Measurements from ENCODE around the gene GPN1.
"Not testable (repeated sequence)": the region's sequence is repeated elsewhere in the genome, so short reads cannot be mapped to it uniquely, and the experiment has no call there.

The GPN1 gene

DNA sequence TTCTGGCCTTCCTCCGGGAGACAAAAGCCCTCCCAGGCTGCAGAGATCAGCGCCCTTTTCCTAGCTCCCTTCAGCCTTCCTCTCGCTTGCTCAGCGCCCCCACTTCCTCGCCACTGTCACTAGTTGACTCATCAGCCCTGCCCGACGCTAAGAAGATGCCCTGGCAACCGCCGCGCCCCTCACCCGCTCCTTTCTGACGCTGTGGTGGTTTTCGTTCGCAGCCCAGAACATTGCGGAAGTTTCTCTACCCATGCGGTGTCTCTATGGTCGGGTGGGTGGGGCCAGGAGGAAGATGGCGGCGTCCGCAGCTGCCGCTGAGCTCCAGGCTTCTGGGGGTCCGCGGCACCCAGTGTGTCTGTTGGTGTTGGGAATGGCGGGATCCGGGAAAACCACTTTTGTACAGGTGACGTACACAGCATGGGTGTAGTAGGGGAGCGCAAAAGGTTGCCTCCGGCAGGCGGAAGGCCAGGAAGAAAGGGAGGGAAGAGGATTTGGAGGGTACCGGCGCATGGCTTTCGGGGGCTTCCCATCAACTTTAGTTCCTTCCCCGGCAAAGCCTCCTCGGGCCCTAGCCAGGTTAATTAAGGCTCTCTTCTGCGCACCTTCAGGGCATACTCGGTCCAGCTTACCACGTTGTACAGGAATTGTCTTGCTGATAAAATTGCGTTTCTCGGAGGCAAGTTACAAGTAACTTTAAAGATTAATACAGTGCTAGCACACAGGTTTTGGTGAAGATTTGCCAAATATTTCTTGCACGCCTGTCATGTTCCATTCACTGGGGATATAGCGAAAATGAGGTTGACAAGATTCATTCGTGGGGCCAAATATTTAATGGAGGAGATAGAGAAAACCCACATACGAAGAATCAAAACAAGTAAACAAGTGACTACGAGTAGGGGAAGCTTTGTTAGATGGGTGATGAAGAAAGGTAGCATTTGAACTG, at the start of gene GPN1, which contains the start of gene CCDC121:
TSS of gene GPN1 (plus strand) at position 284 of the 943 bp plus-strand sequence. CDS start at position 293, 9 bp downstream.
TSS of gene CCDC121 (minus strand) at position 246 of the 943 bp plus-strand sequence. CDS start 1,213 bp downstream, outside the sequence.
- ATAC-seq = peak; percentile 99 to 100

DNA sequence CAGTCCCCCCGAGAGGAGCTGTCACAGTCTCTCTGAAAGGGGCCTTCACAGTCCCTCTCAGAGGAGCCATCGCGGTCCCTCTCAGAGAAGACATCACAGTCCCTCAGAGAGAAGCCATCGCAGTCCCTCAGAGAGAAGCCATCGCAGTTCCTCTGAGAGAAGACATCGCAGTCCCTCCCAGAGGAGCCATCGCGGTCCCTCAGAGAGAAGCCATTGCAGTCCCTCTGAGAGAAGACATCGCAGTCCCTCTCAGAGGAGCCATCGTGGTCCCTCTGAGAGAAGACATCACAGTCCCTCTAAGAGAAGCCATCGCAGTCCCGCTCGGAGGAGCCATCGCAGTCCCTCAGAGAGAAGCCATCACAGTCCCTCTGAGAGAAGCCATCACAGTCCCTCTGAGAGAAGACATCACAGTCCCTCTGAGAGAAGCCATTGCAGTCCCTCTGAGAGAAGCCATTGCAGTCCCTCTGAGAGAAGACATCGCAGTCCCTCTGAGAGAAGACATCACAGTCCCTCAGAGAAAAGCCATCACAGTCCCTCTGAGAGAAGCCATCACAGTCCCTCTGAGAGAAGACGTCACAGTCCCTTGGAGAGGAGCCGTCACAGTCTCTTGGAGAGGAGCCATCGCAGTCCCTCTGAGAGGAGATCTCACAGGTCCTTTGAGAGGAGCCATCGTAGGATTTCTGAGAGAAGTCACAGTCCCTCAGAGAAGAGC, 47.3 kb upstream of the GPN1 start:
- no peak for ATAC-seq

DNA sequence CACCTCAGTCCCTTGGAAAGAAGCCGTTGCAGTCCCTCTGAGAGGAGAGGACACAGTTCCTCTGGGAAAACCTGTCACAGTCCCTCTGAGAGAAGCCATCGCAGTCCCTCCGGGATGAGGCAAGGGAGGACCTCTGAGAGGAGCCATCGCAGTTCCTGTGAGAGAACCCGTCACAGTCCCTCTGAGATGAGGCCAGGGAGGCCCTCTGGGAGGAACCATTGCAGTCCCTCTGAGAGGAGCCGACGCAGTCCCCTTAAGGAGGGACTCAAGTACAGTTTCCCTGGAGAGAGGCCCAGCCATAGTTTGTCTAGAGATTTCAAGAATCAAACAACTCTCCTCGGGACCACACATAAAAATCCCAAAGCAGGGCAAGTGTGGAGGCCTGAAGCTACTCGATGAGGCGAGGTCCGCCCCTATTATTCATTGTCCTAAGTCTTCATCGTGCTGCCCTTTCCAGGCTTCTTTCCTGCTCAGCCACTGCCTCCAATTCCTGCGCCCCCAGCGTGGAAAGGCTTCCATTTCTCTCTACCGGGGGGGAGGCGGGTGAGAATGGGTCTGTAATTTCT, 46.6 kb upstream of the GPN1 start:
- ATAC-seq = no peak

DNA sequence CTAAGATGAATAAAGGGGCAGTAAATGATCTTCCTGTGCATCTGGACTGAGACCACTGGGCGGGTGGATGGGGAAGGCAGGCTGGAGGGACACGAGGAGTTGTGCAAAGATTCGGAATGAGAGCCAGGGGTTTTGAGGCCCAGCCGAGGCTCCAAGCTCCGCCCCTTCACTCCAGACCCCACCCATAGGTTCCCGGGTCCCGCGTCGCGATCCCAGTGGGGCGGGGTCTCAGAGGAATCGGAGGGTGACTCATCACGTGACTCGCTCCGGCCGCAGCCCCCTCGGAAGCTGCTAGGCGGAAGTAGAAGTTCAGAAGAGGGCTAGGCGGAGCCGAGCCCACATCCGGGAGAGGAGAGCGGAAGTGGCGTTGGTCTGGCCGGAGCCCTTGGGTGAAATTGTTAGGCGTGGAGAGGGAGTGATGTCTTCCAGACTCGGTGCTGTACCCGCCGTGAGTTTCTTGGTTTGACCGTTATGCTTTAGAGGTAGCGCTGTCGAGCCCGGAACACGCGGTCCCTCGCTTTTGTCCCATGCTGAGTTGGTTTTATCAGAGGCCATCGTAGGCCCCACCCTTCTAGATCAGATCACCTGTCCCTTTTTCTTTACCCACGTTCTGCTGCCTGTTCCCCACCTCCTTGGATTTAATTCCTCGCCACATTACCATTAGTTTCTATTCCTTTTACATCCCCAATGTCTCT, 46.0 kb upstream of the GPN1 start, which contains the start of gene ZNF512:
TSS of gene ZNF512 (plus strand) at position 348 of the 695 bp plus-strand sequence. CDS start at position 419, 71 bp downstream.
- peak; percentile 94 to 96 for ATAC-seq

DNA sequence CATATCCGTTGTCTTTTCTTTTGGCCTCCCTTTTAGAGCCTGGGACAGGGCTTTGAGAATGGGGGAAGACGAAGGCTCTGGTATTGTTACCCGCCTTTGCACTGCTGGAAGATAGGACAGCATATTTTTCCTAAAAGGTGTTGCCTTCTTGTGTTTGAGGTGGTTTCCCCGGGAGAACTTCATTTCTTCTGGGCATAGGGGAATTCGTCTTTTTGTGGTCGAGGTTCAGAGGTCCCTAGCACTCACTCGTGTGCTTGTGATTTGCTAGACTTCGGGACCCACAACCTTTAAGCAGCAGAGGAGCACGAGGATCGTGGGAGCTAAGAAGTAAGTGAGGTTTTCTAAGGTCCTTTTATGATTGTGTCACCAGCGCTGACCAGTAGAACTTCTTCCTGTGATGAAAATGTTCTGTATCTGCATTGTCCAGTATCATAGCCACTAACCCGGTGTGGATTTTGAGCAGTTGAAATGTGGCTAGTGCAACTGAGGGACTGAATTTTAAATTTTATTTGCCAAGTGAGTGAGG, 45.4 kb upstream of the GPN1 start:
- no peak for ATAC-seq

DNA sequence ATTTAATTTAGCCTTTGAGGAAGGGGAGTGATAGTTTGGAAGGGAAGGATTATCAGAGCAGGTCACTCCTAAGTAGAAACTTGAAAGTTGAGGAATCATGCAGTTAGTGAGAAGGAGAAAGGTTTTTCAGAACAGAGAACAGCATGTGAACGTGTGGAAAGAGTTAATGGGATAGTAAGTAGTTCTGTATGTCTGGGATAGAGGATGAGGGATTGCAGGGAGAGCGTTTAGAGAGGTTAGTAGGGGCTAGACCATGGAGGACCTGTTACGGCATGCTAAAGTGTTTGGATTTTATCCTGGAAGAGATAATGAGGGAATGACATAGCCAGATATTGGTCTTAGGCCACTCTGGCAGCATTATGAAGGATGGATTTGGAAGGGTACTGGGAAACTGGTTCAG, 44.3 kb upstream of the GPN1 start:
- ATAC-seq = no peak

DNA sequence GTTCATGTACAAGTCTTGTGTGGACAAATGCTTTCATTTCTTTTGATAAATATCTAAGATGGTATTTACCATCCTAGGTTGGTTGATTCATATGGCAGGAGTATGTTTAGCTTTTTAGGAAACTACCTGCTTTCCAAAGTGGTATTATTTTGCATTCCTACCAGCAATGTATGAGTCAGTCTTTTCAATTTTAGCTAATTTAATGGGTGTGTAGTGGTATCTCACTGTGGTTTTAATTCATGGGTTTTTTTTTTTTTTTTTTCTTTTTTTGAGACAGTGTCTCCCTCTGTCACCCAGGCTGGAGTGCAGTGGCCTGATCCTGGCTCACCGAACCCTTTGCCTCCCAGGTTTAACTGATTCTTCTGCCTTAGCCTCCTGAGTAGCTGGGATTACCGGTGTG, 41.8 kb upstream of the GPN1 start:
- ATAC-seq = peak in 1 of 2 donors; percentile 22

DNA sequence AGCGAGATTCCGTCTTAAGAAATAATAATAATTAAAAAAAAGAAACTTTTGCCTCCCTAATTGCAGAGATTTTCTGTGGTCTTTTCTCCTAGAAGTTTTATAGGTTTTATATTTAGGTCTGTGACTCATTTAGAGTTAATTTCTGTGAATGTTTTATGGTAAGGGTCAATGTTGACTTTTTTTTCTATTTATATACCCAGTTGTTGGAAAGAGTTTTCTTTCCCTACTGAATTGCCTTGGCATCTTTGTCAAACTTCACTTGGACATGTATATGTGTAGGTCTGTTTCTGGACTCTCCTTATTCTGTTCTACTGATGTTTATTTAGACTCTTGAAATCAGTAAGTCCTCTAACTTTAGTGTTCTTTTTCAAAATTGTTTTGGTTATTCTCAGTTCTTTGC, 40.5 kb upstream of the GPN1 start:
- no peak for ATAC-seq

DNA sequence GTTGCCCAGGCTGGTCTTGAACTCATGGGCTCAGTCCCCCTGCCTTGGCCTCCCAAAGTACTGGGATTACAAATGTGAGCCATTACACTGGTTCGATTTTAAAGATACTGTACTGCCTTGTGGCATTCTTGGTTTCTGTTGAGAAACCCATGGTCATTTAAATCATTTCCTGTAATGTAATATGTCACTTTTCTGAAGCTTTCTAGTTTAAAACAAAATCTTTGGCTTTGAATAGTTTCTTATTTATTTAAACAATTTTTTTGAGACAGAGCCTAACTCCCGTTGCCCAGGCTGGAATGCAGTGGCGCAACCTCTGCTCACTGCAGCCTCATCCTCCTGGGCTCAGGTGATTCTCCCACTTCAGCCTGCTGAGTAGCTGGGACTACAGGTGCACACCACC, 37.1 kb upstream of the GPN1 start:
- no peak for ATAC-seq

DNA sequence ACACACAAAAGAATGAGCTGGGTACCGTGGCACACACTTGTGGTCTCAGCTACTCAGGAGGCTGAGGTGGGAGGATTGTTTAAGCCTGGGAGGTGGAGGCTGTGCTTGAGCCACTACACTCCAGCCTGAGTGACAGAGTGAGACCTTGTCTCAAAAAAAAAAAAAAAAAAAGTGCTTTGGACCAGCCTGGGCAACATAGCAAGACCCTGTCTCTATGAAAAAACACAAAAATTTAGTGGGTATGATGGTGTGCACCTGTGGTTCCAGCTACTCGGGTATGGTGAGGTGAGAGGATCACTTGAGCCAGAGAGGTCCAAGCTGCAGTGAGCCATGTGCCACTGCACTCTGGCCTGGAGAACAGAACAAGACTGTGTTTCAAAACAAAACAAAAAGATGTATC, 35.6 kb upstream of the GPN1 start:
- ATAC-seq = no peak

DNA sequence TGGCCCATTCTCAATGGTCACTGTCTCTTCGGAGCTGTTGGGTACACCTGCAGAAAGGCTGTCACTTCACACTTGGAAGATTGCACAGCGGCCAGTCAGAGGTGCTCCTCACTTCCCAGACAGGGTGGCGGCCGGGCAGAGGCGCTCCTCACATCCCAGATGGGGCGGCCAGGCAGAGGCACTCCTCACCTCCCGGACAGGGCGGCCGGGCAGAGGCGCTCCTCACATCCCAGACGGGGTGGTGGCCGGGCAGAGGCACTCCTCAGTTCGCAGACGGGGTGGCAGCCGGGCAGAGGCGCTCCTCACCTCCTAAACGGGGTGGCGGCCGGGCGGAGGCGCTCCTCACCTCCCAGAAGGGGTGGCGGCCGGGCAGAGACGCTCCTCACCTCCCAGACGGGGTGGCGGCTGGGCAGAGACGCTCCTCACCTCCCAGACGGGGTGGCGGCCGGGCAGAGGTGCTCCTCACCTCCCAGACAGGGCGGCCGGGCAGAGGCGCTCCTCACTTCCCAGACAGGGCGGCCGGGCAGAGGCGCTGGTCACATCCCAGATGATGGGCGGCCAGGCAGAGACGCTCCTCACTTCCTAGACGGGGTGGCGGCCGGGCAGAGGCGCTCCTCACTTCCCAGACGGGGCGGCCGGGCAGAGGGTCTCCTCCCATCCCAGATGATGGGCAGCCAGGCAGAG, 34.7 kb upstream of the GPN1 start:
- ATAC-seq = not testable (repeated sequence)

DNA sequence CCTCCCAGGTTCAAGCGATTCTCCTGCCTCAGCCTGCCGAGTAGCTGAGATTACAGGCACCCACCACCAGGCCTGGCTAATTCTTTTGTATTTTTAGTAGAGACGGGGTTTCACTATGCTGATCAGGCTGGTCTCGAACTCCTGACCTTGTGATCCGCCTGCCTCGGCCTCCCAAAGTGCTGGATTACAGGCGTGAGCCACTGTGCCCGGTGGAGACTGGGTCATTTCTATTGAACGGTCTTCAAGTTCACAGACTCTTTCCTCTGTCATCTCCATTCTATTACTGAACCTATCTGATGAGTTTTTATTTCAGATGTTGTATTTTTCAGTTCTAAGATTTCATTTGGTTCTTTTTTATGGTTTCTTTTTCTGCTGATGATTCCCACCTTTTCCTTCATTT, 33.4 kb upstream of the GPN1 start:
- not testable (repeated sequence) for ATAC-seq

DNA sequence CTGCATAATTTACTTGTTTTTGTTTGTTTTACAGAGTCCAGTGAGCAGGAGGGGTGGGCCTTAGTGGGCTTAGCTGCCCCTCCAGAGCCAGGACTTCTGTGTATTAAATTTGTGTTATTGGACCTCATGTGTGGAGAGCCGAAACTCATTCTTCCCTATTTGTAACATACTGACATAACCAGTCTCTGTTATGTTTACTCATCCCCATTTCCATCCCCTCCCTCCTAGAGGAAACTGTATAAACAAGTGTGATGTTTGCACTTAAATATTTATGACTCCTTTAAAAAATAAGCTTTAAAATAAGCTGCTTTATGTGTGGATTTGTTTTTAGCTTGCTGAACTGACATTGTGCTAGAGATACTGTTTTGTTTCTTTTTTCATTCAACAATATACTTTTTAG, 32.2 kb upstream of the GPN1 start:
- ATAC-seq = no peak

DNA sequence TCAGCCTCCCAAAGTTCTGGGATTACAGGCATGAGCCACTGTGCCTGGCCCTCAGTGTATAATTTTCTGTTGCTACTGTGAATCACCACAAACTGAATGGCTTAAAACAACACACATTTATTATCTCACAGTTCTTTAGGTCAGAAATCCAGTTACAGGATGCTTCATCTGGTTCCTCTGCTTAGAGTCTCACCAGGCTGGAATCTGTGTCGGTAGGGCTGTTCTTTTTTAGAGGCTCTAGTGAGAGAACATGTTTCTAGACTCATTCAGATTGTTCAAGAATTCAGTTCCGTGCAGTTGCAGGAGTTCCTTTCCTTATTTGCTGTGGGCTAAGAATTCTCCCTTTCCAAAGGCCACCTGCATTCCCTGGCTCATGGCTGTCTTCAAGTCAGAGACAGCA, 22.2 kb upstream of the GPN1 start:
- no peak for ATAC-seq

DNA sequence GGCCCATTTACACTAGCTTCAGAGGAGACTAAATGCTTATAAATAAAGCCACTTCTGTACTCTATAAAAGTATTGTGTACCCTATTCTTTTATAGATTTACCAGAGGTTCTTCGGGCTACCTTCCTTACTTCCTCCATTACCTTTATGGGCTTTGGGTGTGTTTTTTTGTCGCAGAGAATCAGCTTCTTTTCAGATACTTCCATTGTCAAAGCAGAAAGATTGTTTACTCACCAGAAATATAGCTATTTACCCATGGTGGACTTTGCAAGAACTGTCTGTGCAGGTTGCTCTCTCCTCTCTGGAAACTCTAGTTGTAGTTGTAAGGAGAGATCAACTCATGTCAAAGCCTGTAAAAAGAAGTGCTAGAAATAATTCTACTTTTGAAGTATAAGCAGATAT, 14.9 kb upstream of the GPN1 start:
- no peak for ATAC-seq

DNA sequence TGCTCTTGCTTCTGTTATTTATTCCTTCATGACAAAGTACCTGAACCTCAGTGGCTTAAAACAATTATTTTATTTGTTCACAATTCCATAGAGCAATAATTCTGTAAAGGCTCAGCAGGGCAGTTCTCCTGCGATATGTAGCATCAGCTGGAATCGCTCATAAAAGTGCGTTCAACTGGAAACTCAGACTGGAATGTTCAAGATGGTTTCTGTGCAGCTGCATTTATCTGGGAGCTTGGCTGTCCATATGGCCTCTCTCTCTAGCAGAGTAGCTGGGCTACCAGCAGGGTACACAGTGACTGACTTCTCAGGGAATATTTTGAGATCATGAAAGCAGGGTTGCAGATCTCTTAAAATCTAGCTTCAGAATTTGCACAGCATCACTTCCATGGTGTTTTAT, 13.5 kb upstream of the GPN1 start:
- no peak for ATAC-seq

DNA sequence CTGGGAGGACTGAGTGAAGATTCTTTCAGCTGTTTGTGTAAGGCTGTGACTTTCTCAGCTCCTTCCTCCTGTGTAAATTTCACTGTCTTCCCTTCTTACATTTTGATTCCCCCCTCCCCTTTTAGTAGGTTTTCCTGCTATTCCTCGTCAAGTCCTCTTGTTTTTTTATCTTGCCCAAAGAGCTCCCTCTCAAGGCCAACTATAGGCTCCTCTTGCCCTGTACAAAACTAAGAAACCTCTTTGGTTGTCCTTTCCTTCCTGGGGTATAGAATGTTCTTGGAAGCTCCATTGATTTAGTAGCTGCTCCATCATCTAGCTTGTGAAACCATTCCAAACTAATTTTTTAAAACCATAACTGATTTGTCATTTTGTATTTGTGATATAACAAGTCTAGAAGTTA, 7.3 kb upstream of the GPN1 start:
- no peak for ATAC-seq

DNA sequence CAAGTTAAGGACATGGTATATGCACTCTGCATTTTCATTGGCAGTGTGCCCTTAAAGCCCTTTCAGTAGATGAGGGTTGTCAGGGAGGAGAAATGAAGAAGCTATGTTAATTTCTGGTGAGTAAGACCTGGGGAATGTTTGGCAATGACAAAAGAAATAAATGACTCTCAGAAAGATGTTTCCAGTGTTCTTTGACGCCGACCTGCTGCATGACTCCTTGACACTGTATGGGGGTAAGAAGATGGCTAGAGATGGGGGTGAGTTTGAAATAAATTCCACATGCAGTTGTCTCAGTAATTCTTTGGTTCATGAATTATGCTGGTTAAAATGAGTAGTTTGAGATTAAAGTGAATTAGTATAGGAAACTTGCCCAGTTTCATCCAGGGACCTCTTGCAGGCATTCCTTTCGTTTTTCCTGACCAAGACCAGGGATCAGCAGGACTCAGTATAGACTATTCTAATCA, 5.9 kb upstream of the GPN1 start:
- ATAC-seq = no peak

DNA sequence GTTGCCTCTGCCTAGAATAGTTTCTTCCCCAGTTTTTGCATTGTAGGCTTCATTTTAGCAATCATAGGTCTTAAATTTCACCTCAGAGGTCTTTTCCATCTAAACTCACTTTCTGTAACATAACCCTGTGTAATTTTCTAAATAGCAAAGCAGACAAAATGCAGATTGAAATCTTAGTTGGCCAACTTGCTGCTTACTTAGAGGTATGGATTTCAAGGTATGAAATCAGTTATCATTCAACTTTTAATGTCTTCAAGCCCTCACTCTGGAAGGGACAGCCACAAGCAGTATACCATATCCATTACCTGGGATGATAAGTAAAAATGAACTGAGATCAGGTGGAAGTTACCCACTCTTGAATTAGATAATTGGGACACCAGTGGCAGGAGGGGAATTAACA, 3.9 kb upstream of the GPN1 start:
- ATAC-seq = no peak

DNA sequence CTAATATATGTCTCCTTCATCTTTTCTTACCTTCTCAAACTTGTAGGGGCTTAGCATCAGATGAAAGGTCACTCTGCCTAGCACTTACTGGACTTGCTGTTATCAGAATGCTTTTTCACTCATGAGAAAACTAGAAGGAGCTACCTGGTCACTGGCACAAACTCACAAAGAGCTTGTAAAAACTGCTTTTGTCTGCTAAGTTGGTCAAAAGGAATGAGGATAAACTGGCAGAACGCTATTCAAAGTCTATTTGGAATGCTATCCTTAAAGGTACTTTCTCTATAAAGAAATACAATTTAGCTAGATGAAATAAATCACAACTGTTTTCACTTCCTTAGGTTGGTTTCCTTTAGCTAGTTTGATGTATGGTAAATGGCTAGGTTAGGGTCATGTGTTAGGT, 2.5 kb upstream of the GPN1 start:
- ATAC-seq = not testable (repeated sequence)

DNA sequence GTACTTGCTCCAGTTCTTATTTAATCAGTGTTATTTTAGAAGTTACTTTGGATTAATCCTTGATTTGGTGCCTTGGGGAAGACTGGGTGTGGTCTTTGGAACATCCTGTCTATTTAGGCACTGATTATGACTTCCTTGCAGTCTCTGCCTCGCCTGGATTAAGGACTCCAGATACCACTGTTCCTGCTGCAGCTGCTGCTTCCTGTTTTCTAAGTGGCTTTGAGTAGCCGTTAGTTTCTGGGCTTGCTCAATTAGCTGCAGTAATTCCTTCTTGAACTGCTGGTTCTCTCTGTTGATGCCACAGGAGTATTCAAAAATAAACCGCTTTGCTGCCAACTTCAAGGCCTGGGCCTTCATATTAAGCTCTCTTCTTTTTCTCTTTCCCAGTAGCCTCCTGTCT, 1.9 kb upstream of the GPN1 start:
- ATAC-seq = not testable (repeated sequence)
